Stimulated activated CD4-positive, alpha-beta T cell treated with anti-CD3 and anti-CD28 coated beads, Interleukin-12 subunit alpha, Interleukin-12 subunit beta, amount 100 ng/mL, for 4 hours (primary cell): Measurements from ENCODE around the gene PTPRD.

Experiments used
- DNase-seq: peaks from one replicate; pipeline ENCODE4 v3.0.0-alpha.2; 2020

The PTPRD gene

GRCh38 chr9:8877753-8878494, 1734.9 kb downstream of the PTPRD start:
- no peak for DNase-seq

GRCh38 chr9:8876303-8876702, 1736.5 kb downstream of the PTPRD start:
- no peak for DNase-seq

- DNase-seq, result no peak
Observed at GRCh38 chr9:8874482-8874881, 1738.3 kb downstream of the PTPRD start.

- no peak for DNase-seq
Observed at GRCh38 chr9:8872802-8873201, 1740.0 kb downstream of the PTPRD start.

GRCh38 chr9:8871796-8872445, 1740.9 kb downstream of the PTPRD start:
- DNase-seq, result no peak

- DNase-seq, result no peak
Observed at GRCh38 chr9:8871396-8871795, 1741.4 kb downstream of the PTPRD start.

GRCh38 chr9:8869812-8870211, 1743.0 kb downstream of the PTPRD start:
- DNase-seq, result no peak

GRCh38 chr9:8868632-8869031, 1744.2 kb downstream of the PTPRD start:
- no peak for DNase-seq

GRCh38 chr9:8867148-8867547, 1745.7 kb downstream of the PTPRD start:
- DNase-seq, result no peak

GRCh38 chr9:8864545-8864896, 1748.3 kb downstream of the PTPRD start:
- no peak for DNase-seq

GRCh38 chr9:8863886-8864544, 1748.8 kb downstream of the PTPRD start:
- DNase-seq, result no peak

GRCh38 chr9:8863069-8863468, 1749.7 kb downstream of the PTPRD start:
- no peak for DNase-seq

GRCh38 chr9:8860925-8861324, 1751.9 kb downstream of the PTPRD start:
- DNase-seq, result no peak

- no peak for DNase-seq
Observed at GRCh38 chr9:8860086-8860485, 1752.7 kb downstream of the PTPRD start.

- DNase-seq, result no peak
Observed at GRCh38 chr9:8859416-8859815, 1753.4 kb downstream of the PTPRD start.

GRCh38 chr9:8858596-8859161, 1754.1 kb downstream of the PTPRD start:
- DNase-seq, result no peak

- DNase-seq, result peak; percentile 11
Observed at GRCh38 chr9:8857926-8858595, 1754.7 kb downstream of the PTPRD start.

- DNase-seq, result no peak
Observed at GRCh38 chr9:8857068-8857925, 1755.5 kb downstream of the PTPRD start.

GRCh38 chr9:8856396-8857067, 1756.3 kb downstream of the PTPRD start:
- no peak for DNase-seq

- DNase-seq, result no peak
Observed at GRCh38 chr9:8855046-8855445, 1757.8 kb downstream of the PTPRD start.

- DNase-seq, result no peak
Observed at GRCh38 chr9:8852301-8852864, 1760.4 kb downstream of the PTPRD start.
